Left colon (tissue), 2 donors: Measurements from ENCODE around the gene HEXIM1. TPM values are rescaled to one million over a fixed set of nuclear protein-coding genes. Genes with fewer than 3 reads are reported as not detected.

ENCODE experiments used
- ATAC-seq: fragments of 200-7000 bp; cut with Tn5 transposase; one replicate; pipeline ENCODE4 v1.9.1; 2020; ENCODE audit warnings: mild to moderate bottlenecking, moderate library complexity
- DNase-seq, 2 donors: peaks; one replicate each; pipeline ENCODE4 v3.0.0-alpha.2; 2020
- intact Hi-C, 2 donors: fragments of 100-400 bp; cut with DNase I in 1 of 2; cut with micrococcal nuclease in 1 of 2; formaldehyde crosslinking; loops; one replicate each; pipeline versions ENCODE4 v1.11.2 to v1.14.0; 2022; cut with DNase I, micrococcal nuclease
- total RNA-seq, 2 donors: library from RNA; stranded (reverse); fragmentation: NEBNext Ultra II Directional; extraction: Animal tissue kit (Norgen Biotek cat#: 25700); gene quantifications; one replicate each; pipeline ENCODE4 v1.2.1, GENCODE V29; 2021
- donor health status: DM: no; HTN: no; CAD: no.
- donor health status: DM: yes; HTN: yes; CAD: no.

HEXIM1 gene
- total RNA-seq, 2 donors from 2014 or later, result 36.1 to 46.7 TPM

GRCh38 chr17:45110676-45111611 is 37.3 kb upstream of the HEXIM1 start:
- peak in 1 of 2 donors; percentile 56 for DNase-seq
- no peak for ATAC-seq
- intact Hi-C loops, result no loop called here

DNA sequence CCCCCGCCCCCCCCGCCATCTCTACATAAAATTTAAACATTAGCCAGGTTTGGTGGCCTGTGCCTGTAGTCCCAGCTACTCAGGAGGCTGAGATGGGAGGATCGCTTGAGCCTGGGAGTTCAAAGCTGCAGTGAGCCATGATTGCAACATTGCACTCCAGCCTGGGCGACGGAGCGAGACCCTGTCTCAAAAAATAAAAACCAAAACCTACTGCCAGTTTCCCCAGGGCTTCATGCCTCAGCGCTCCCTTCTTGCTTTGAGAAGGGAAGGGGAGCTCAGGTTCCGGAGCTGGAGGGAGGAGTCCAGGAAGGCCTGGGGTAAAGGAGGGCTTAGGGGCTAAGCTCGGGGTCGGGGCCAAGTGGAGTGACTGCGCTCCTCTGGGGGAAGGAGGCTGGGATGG is 36.4 kb upstream of the HEXIM1 start:
- DNase-seq, result no peak
- ATAC-seq, result no peak
- intact Hi-C loops, result no loop called here

DNA sequence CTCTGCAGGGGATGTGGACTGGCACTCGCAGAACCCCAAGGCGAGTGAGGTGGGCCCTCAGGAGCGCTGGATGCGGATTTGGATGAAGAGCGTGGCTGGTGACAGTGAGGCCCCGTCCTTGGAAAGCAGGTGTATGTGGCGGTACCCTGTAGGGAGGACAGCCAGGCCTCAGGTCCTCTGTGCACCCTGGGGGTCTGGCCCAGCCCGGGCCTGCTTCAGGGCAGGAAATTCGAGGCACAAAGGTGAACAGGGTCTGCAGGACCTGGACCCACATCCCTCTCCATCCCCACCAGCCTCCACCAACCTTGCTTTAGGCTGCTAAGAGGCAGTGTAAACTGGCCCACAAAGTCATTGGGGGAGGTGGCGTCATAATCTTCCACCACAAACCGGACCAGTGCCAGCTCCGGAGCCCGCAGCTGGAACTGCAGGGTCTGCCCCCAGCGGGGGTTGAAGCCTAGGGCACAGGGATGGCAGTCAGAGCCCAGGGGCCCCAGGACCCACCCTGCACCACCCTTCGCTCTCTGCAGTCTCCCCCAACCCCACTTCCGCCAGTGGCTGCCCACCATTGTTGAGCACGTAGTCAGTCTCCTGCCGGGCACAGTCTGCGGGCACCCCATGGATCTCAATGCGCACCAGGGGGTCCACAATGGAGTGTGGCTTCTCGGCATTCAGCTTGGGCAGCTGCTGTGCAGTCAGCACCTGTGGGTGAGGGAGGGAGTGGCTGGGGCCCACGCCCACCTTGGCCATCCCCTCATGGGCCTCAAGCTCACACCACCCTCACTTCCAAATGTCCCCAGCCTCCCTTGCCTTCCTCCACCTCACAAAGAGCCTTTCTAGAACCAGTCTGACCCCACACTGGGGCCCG is 35.5 kb upstream of the HEXIM1 start:
- intact Hi-C loops, result no loop called here
- ATAC-seq (no peak), DNase-seq (no peak)

- no peak for ATAC-seq
- no peak for DNase-seq
These were observed 34.9 kb upstream of the HEXIM1 start for GRCh38 chr17:45113424-45113754.

GRCh38 chr17:45114117-45114932 is 34.0 kb upstream of the HEXIM1 start:
- intact Hi-C loops, result no loop called here
- DNase-seq (no peak), ATAC-seq (no peak)

More at GRCh38 chr17:45113424-45113754, 34.9 kb upstream of the HEXIM1 start:
- intact Hi-C loops, result no loop called here

GRCh38 chr17:45115015-45115625 is 33.2 kb upstream of the HEXIM1 start:
- DNase-seq, result no peak
- no peak for ATAC-seq
- intact Hi-C loops, result no loop called here

DNA sequence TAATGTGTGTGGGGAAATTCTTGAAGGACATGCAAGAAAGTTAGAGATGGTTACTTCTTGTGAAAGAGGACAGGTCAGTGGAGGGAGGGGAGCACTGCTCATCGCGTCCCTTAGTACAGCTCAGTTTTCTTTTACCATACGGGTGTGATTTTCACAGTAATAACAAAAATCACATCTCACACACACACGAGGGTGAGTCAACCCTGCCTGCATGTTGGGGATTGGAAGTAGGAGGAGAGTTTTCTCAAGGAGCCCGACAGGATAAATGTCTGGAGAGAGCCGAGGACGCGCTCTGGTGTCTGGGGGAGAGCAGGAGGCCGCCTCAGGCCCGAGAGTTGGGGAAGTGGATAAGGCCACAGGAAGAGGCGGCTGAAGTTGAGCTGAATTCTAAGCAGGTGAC is 32.4 kb upstream of the HEXIM1 start:
- intact Hi-C loops, result no loop called here
- ATAC-seq (no peak), DNase-seq (no peak)

DNA sequence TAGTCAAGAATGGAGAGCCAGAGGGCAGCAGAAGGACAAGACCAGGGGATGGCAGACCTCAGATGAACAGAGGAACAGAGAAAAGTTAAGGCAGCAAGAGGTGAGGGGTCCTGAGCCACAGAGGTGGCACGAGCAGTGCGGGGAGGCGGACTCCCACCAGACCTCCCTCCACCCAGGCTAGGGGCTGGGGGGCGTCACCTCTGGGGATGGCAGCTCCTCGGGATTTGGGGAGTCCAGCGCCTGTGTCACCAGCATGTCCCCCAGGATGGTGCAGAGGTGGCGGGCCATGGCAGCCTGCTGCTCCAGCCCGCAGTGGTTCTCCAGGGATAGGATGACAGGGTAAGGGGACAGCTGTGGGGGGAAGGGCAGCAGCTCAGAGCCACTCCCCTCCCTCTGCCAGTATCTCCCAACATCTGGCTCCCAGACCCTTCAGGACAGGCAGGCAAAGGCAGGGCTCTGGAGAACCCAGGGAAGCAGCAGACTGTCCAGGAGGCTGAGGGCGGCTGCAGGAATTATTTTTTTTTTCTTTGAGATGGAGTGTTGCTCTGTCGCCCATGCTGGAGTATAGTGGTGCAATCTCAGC is 31.8 kb upstream of the HEXIM1 start:
- intact Hi-C loops, result no loop called here
- ATAC-seq (no peak), DNase-seq (no peak)

DNA sequence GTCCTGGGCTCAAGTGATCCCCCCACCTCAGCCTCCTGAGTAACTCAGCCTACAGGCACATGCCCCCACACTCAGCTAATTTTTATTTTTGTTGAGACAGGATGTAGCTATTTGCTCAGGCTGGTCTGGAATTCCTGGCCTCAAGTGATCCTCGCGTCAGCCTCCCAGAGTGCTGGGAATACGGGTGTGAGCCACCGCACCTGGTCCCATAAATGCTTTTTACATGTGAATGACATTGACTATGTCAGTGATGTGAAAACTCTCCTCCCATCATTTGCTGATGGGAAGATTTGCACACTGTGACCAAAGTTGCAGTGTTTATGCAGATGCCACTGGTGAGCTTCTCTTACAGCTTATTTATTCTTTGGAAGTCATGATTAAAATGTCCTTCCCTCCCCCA is 30.9 kb upstream of the HEXIM1 start:
- no peak for ATAC-seq
- intact Hi-C loops, result no loop called here
- no peak for DNase-seq

- ATAC-seq (no peak), DNase-seq (no peak)
- intact Hi-C loops, result no loop called here
These were observed 30.2 kb upstream of the HEXIM1 start for GRCh38 chr17:45117848-45118646.

DNA sequence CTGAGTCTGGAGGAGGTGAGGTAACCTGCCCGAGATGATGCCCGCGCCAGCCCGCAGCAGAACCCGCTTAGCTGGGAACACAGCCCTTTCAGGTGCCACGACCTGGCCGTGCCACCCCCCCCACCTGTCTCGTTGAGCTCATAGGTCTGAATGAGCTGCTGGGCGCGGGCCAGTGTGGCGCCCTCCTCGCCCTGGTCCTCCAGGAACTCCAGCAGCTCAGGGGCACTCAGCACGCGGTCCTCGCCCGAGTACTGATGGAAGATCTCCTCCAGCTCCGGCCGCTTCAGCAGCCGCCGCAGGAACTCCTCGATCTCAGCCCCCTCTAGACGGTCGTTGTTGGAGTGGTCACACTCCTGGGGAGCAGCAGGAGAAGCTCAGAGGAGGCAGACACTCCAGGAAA is 29.6 kb upstream of the HEXIM1 start:
- intact Hi-C loops, result no loop called here
- no peak for DNase-seq
- no peak for ATAC-seq

- ATAC-seq (no peak), DNase-seq (no peak)
- intact Hi-C loops, result no loop called here
These were observed 28.3 kb upstream of the HEXIM1 start for GRCh38 chr17:45119964-45120363.

DNA sequence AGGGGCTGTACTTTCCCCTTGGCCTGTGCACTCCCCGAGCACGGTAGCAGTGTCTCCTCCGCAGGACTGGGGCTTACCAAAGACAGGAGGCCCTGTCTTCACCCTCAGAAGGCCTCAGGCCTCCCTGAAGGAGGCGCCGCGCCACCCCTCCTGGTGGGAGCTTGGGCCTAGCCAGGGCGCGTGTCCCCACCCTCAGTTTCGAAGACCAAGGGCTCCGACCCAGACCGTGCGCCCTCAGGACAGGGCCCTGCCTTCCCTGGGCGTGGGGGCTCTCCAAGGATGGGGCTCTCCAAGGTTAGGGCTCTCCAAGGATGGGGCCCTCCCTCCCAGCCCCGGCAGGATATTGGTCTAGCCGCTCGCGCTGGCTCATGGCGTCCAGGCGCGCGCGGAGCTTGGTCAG is 27.7 kb upstream of the HEXIM1 start:
- ATAC-seq (no peak), DNase-seq (no peak)
- intact Hi-C loops, result no loop called here

GRCh38 chr17:45121055-45121454 is 27.2 kb upstream of the HEXIM1 start:
- intact Hi-C loops, result no loop called here
- DNase-seq (no peak), ATAC-seq (no peak)

- intact Hi-C loops, result no loop called here
- DNase-seq, result no peak
- no peak for ATAC-seq
These were observed 25.1 kb upstream of the HEXIM1 start for GRCh38 chr17:45123076-45123770.

DNA sequence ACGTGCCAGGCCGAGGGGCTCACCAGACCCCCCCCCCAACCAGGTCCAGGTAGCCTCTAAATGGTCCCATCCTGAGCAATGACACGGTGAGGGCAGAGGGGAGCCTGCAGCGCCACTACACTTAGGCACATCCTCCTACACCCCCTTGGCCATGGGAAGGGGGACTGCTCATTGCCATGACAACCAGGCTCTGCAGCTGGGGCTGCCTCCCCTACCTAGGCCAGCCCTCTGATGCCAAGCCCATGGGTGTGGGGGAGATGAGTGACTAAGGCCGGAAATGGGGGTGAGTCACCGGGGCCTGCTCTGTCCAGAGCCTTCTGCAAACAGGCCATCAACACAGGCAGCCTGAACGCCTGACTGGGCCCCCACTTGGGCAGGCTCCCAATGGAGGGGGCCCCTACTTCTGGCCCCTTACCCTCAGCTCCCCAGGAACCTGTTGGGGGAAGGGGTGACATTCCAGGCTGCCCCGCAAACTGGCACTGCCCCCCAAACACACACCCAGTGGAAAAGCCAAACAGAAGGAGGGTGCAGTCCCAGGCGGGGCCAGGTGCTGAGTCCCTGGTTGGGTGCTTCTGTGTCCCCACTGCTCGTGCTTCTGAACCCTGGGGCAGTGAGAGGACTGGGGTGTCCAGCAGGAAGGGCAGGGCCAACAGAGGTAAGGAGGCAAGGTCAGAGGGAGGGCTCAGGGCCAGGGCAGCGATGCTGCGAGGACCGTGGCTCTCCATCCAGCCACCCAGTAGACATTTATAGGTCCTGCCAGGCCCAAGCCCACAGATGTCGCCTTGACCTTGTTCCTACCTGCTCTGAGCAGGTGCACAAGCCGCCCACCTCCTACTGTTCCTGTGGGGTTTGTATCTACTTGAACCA is 24.1 kb upstream of the HEXIM1 start:
- DNase-seq, result peak; percentile 72 to 86
- ATAC-seq, result peak; percentile 62
- intact Hi-C loops, result no loop called here
